H1 (cell line): ENCODE measurements around the gene ZNF771. TPM values are rescaled to one million over a fixed set of nuclear protein-coding genes. Genes with fewer than 3 reads are reported as not detected.

Experiments used
- CTCF ChIA-PET: fragments of 300-600 bp; sonication (Branson Sonifier 250); formaldehyde crosslinking; loops from one replicate; lab custom pipeline; 2021; ENCODE audit not compliant: partially characterized antibody; lab: Charles Lee
- POLR2A ChIA-PET: fragments of 300-600 bp; sonication (Branson Sonifier 250); formaldehyde crosslinking; loops from one replicate; lab custom pipeline; 2021; ENCODE audit warnings: inconsistent platforms; ENCODE audit not compliant: partially characterized antibody; lab: Charles Lee
- DNase-seq, 2 experiments: peaks; one replicate each; pipeline versions ENCODE4 v3.0.0 to v3.0.0-alpha.2; 2010 to 2022; ENCODE audit warnings: low spot score in 2 of 2, low read depth in 1 of 2, mixed read lengths in 1 of 2
- FAIRE-seq: peaks from 2 replicates; lab custom pipeline; 2011; peaks lifted over from hg19 to GRCh38; lab: Jason Lieb, UNC
- H2AFZ ChIP-seq: 2 replicates; pipeline ENCODE4 v1.8.1; 2012; ENCODE audit warnings: low read length, inconsistent platforms
- H2AK5ac ChIP-seq: 2 replicates; pipeline ENCODE4 v1.6.1; 2013; ENCODE audit warnings: low read depth, low read length
- H2BK120ac ChIP-seq: replicated peaks from 2 replicates; pipeline ENCODE3; 2013; ENCODE audit warnings: low read depth, low read length, inconsistent platforms
- H2BK12ac ChIP-seq: 2 replicates; pipeline ENCODE4 v1.6.1; 2013; ENCODE audit warnings: low read depth, low read length
- H2BK15ac ChIP-seq: 2 replicates; pipeline ENCODE4 v1.6.1; 2013; ENCODE audit warnings: low read length
- H2BK20ac ChIP-seq: 2 replicates; pipeline ENCODE4 v1.6.1; 2013; ENCODE audit warnings: low read length
- H2BK5ac ChIP-seq: 2 replicates; pipeline ENCODE4 v1.6.1; 2013; ENCODE audit warnings: low read depth, low read length
- H3K14ac ChIP-seq: 2 replicates; pipeline ENCODE4 v1.6.1; 2013; ENCODE audit warnings: inconsistent platforms; ENCODE audit not compliant: insufficient read length
- H3K18ac ChIP-seq: 2 replicates; pipeline ENCODE4 v1.6.1; 2013; ENCODE audit warnings: low read length; ENCODE audit errors: extremely low read depth
- H3K23ac ChIP-seq: 2 replicates; pipeline ENCODE4 v1.6.1; 2013; ENCODE audit warnings: inconsistent platforms; ENCODE audit not compliant: insufficient read length
- H3K23me2 ChIP-seq: 2 replicates; pipeline ENCODE4 v1.6.1; 2013; ENCODE audit warnings: low read depth, low read length
- H3K27ac ChIP-seq: 2 replicates; pipeline ENCODE4 v1.6.1; 2011; ENCODE audit warnings: low read depth, low read length, inconsistent platforms
- H3K27me3 ChIP-seq, 4 experiments: replicated peaks in 1 of 4; 1 replicate in 1 of 4; 2 replicates in 3 of 4; pipeline versions ENCODE4 v1.6.1 to v1.8.1; 2011 to 2013; ENCODE audit warnings: low read length in 3 of 4, mild to moderate bottlenecking in 3 of 4, inconsistent platforms in 2 of 4, mixed read lengths in 2 of 4, moderate library complexity in 1 of 4; ENCODE audit not compliant: control insufficient read depth in 3 of 4, insufficient read depth in 3 of 4; ENCODE audit errors: extremely low read depth in 1 of 4
- H3K36me3 ChIP-seq, 4 experiments: 2 replicates each; pipeline versions ENCODE4 v1.6.1 to v1.8.1; 2011 to 2013; ENCODE audit warnings: mild to moderate bottlenecking in 4 of 4, low read length in 3 of 4, moderate library complexity in 2 of 4, control low read depth in 1 of 4, inconsistent platforms in 1 of 4; ENCODE audit not compliant: insufficient read depth in 4 of 4, control insufficient read depth in 2 of 4
- H3K4ac ChIP-seq: replicated peaks from 2 replicates; pipeline ENCODE3; 2013; ENCODE audit warnings: low read length, low read depth, mixed read lengths, inconsistent platforms; ENCODE audit not compliant: insufficient read length
- H3K4me1 ChIP-seq, 4 experiments: replicated peaks in 1 of 4; 1 replicate in 1 of 4; 2 replicates in 3 of 4; pipeline versions ENCODE4 v1.6.1 to v1.8.1; 2011 to 2013; ENCODE audit warnings: low read length in 3 of 4, inconsistent platforms in 2 of 4, mixed read lengths in 1 of 4; ENCODE audit not compliant: insufficient read depth in 4 of 4, control insufficient read depth in 3 of 4
- H3K4me2 ChIP-seq, 2 experiments: 2 replicates each; pipeline versions ENCODE4 v1.6.1 to v1.8.1; 2011 to 2013; ENCODE audit warnings: low read depth in 2 of 2, low read length in 2 of 2, control low read depth in 1 of 2, inconsistent platforms in 1 of 2, mild to moderate bottlenecking in 1 of 2; ENCODE audit not compliant: insufficient read depth in 1 of 2
- H3K4me3 ChIP-seq, 4 experiments: fragments of 200-600, 300-600 bp in 1 of 4; sonication (generic), shearing (Covaris generic), sonication (Bioruptor Twin) in 1 of 4; 2 replicates each; pipeline versions ENCODE4 v1.5.1 to v1.8.1; 2011 to 2016; ENCODE audit warnings: low read length in 4 of 4, low read depth in 3 of 4, control low read depth in 2 of 4, inconsistent platforms in 2 of 4, mild to moderate bottlenecking in 2 of 4, mixed read lengths in 1 of 4, moderate library complexity in 1 of 4; ENCODE audit not compliant: insufficient read depth in 2 of 4; ENCODE audit errors: extremely low read depth in 1 of 4
- H3K56ac ChIP-seq: replicated peaks from 2 replicates; pipeline ENCODE3; 2013; ENCODE audit warnings: low read depth, mild to moderate bottlenecking, mixed read lengths, low read length, inconsistent platforms; ENCODE audit not compliant: insufficient read length
- H3K79me1 ChIP-seq: 2 replicates; pipeline ENCODE4 v1.6.1; 2013; ENCODE audit warnings: low read depth, low read length, control low read depth
- H3K79me2 ChIP-seq, 2 experiments: 2 replicates each; pipeline versions ENCODE4 v1.6.1 to v1.8.1; 2012 to 2013; ENCODE audit warnings: low read length in 2 of 2, mild to moderate bottlenecking in 2 of 2, inconsistent platforms in 1 of 2; ENCODE audit not compliant: insufficient read depth in 2 of 2, control insufficient read depth in 1 of 2
- H3K9ac ChIP-seq, 4 experiments: replicated peaks in 1 of 4; 1 replicate in 1 of 4; 2 replicates in 3 of 4; pipeline versions ENCODE4 v1.6.1 to v1.8.1; 2011 to 2013; ENCODE audit warnings: low read depth in 3 of 4, low read length in 3 of 4, control low read depth in 2 of 4, mild to moderate bottlenecking in 2 of 4, moderate library complexity in 2 of 4, inconsistent platforms in 1 of 4; ENCODE audit errors: extremely low read depth in 1 of 4
- H3K9me3 ChIP-seq, 2 experiments: 2 replicates each; pipeline versions ENCODE4 v1.6.1 to v1.8.1; 2012 to 2013; ENCODE audit warnings: mild to moderate bottlenecking in 2 of 2, moderate library complexity in 2 of 2, control low read depth in 1 of 2, inconsistent platforms in 1 of 2, low read depth in 1 of 2, low read length in 1 of 2, mixed read lengths in 1 of 2; ENCODE audit not compliant: insufficient read depth in 2 of 2
- H4K20me1 ChIP-seq, 2 experiments: replicated peaks in 1 of 2; 2 replicates each; pipeline versions ENCODE3 to v1.8.1; 2011 to 2013; ENCODE audit warnings: inconsistent platforms in 2 of 2, low read length in 2 of 2, mild to moderate bottlenecking in 1 of 2; ENCODE audit not compliant: insufficient read depth in 2 of 2, control insufficient read depth in 1 of 2
- H4K5ac ChIP-seq: 2 replicates; pipeline ENCODE4 v1.6.1; 2013; ENCODE audit warnings: low read length, low read depth, mixed read lengths, inconsistent platforms; ENCODE audit not compliant: insufficient read length
- H4K8ac ChIP-seq: 2 replicates; pipeline ENCODE4 v1.8.0; 2013; ENCODE audit warnings: mild to moderate bottlenecking, moderate library complexity, low read length, inconsistent platforms; ENCODE audit not compliant: insufficient read depth; ENCODE audit errors: extremely low read depth
- H4K91ac ChIP-seq: replicated peaks from 2 replicates; pipeline ENCODE3; 2013; ENCODE audit warnings: low read length, mixed read lengths, inconsistent platforms; ENCODE audit not compliant: insufficient read length
- CBX8 ChIP-seq: fragments of 300-800, 300-1000 bp; sonication (generic); IDR thresholded peaks from 2 replicates; pipeline ENCODE4 v1.7.1; 2016; ENCODE audit warnings: low read depth, low read length, borderline replicate concordance
- CREB1 ChIP-seq: IDR thresholded peaks from 2 replicates; pipeline ENCODE4 v1.6.1; 2012; ENCODE audit warnings: inconsistent platforms
- CTBP2 ChIP-seq: IDR thresholded peaks from 2 replicates; pipeline ENCODE4 v1.7.0; 2011; ENCODE audit warnings: borderline replicate concordance, mild to moderate bottlenecking, moderate library complexity, mixed read lengths, low read length; ENCODE audit not compliant: insufficient read depth, insufficient read length
- GTF2F1 ChIP-seq: IDR thresholded peaks from 2 replicates; pipeline ENCODE4 v1.6.1; 2012; ENCODE audit warnings: low read depth, low read length, improper control_type of control experiment, borderline replicate concordance
- HDAC6 ChIP-seq: IDR thresholded peaks from one replicate; pipeline ENCODE4 v1.7.1; 2012; ENCODE audit warnings: low read depth, mild to moderate bottlenecking, inconsistent platforms, low read length, moderate library complexity
- KDM4A ChIP-seq: IDR thresholded peaks from one replicate; pipeline ENCODE4 v1.7.1; 2012; ENCODE audit warnings: low read depth, mild to moderate bottlenecking, moderate library complexity, low read length, inconsistent platforms; ENCODE audit not compliant: severe bottlenecking
- NANOG ChIP-seq: IDR thresholded peaks from 2 replicates; pipeline ENCODE4 v1.6.1; 2011; ENCODE audit warnings: low read length, low read depth, mild to moderate bottlenecking, inconsistent platforms; ENCODE audit not compliant: insufficient read depth, poor library complexity, severe bottlenecking
- NRF1 ChIP-seq: IDR thresholded peaks from 2 replicates; pipeline ENCODE4 v1.6.1; 2011; ENCODE audit warnings: mild to moderate bottlenecking, low read depth, low read length, improper control_type of control experiment
- RAD21 ChIP-seq, 2 experiments: IDR thresholded peaks in 1 of 2; conservative IDR thresholded peaks in 1 of 2; 2 replicates each; pipeline ENCODE4 v1.6.1; 2011; ENCODE audit warnings: low read depth in 2 of 2, low read length in 2 of 2, improper control_type of control experiment in 1 of 2, inconsistent platforms in 1 of 2, mild to moderate bottlenecking in 1 of 2, moderate library complexity in 1 of 2
- WGBS, 2 experiments: shearing (Covaris generic) in 1 of 2; methylation state at CpG; one replicate each; pipeline versions ENCODE4 v1.1.6 to v1.1.7; 2013 to 2015; ENCODE audit warnings: low lambda C conversion rate in 2 of 2, mixed read lengths in 2 of 2, inconsistent platforms in 1 of 2, low coverage in 1 of 2, missing lambda C conversion rate in 1 of 2; ENCODE audit not compliant: insufficient replicate concordance in 2 of 2, insufficient coverage in 1 of 2, insufficient read length in 1 of 2; ENCODE audit errors: extremely low coverage in 1 of 2, missing lambda C conversion rate in 1 of 2; 5-methylcytosine and 5-hydroxymethylcytosine counted together
- polyA plus RNA-seq, 7 experiments: library from polyadenylated mRNA; depleted of rRNA in 3 of 7; stranded (reverse) in 5 of 7; unstranded in 2 of 7; fragments of >200 nt in 5 of 7; fragments of 200-250 nt in 2 of 7; gene quantifications; 1 replicate in 5 of 7; 2 replicates in 1 of 7; 4 replicates in 1 of 7; pipeline versions ENCODE4 v1.2.1 to v1.2.3, GENCODE V29; 2011 to 2013; ENCODE audit warnings: missing spikeins in 2 of 7, mixed read lengths in 2 of 7
- total RNA-seq: library from RNA; stranded (reverse); fragmentation: NEBNext Ultra II Directional; extraction: Animal tissue kit (Norgen Biotek cat#: 25700); gene quantifications from 2 replicates; pipeline ENCODE4 v1.2.1, GENCODE V29; 2021
- TF ChIP-seq, protein P1 (sequence below): IDR thresholded peaks from 2 replicates; pipeline ENCODE4 v1.6.1; 2012; ENCODE audit warnings: inconsistent platforms

Gene ZNF771
- total and polyA plus RNA-seq, 2 of the 8 experiments (the other 6 are each of a cell fraction or from before 2014, with no cell fraction given) = 10.6 to 15.7 TPM

DNA sequence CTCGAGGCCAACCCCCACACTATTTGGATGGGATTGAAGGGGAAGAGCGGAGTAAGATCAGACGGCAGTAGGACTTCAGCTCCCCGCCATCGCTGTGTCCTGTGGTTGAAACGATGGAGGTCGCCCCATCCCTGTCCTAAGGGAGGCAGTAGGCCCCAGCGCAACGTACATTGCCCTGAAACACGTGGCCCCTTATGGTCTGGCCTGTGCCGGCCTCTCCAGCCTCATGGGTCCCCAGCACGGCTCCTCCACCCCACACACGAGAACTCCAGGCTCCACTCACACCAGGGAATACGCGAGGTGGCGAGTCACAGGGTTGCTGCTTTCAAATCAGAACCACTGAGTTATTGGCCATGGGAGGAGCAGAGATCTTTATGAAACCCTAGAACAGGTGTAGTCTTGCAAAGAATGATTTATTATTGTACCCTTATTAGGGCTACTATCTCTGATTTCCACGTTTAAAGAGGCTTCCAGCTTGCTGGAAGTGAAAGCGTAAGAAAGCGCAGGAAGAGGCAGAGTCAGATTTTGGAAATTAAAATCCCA, 23.1 kb downstream of the ZNF771 start:
- Histone ChIP-seq H4K5ac (peak overlapping the region; percentile 16), H3K4me3 (peak overlapping the region in 1 of 4 experiments; percentile 84; a peak in 2 of 8 replicates), H3K27me3 (no peaks in the 10 kb centered on the region), H3K27ac (peak overlapping the region; percentile 12; the same call in 1 of the 2 replicates), H2AFZ (peak overlapping the region; percentile 93), H2AK5ac (no peak overlapping the region), H3K9me3 (no peaks in the 10 kb centered on the region), H3K23me2 (peaks cover 7% of the 10 kb centered on the region; the same call in 1 of the 2 replicates), H2BK15ac (peak overlapping the region; percentile 66; the same call in 1 of the 2 replicates), H2BK20ac (no peak overlapping the region), H3K79me1 (peaks cover 3% of the 10 kb centered on the region; the same call in 1 of the 2 replicates), H4K20me1 (peaks cover 2% of the 10 kb centered on the region in 2 experiments), H3K4me2 (peak overlapping the region; percentile 48 to 55), H3K4ac (no peak overlapping the region), H3K56ac (no peak overlapping the region), H3K23ac (no peak overlapping the region), H3K9ac (peak overlapping the region in 1 of 4 experiments; percentile 38; a peak in 1 of 7 replicates), H3K79me2 (peaks cover 0 to 21% of the 10 kb centered on the region in 2 experiments; a peak in 2 of 4 replicates), H3K14ac (no peak overlapping the region), H3K18ac (no peak overlapping the region; the same call in 1 of the 2 replicates), H2BK5ac (0 out of 2 replicates have a peak overlapping the region, but pooled peaks have one; percentile 9), H4K8ac (no peak overlapping the region), H3K36me3 (peaks cover 8 to 14% (median 9%) of the 10 kb centered on the region in 4 experiments; a peak in 7 of 8 replicates), H2BK12ac (no peak overlapping the region; the same call in 1 of the 2 replicates), H3K4me1 (peaks cover 0 to 6% (median 4%) of the 10 kb centered on the region in 4 experiments; a peak in 4 of 7 replicates), H4K91ac (peak overlapping the region; percentile 20), H2BK120ac (no peak overlapping the region)
- ChIA-PET POLR2A (interaction anchor here (0.6 to 2.3 kb wide), 17 partner anchors 12 to 226 kb away, joined by 3 to 15 read pairs (median 4); partner anchors contain the start of genes ZNF48, ZNF688, ZNF689 and ZNF747), CTCF (interaction anchor here (0.7 to 2.5 kb wide), 34 partner anchors 12 to 374 kb away, joined by 3 to 17 read pairs (median 5); partner anchors contain the start of genes ZNF689, ZNF747 and ZNF764)
- DNase-seq = no peak
- FAIRE-seq = no peak
- 53% methylated on average over 19 of the region's 19 CpGs; no CpG with 5 or more reads in 1 of the 2 experiments for WGBS, 2 experiments
- TF ChIP-seq CBX8 (no peak), GTF2F1 (no peak; the same call in 1 of the 2 replicates), RAD21 (IDR thresholded peaks at IDR 0.05 in 1 of 2, conservative IDR thresholded peaks at IDR 0.05 in 1 of 2; ENCODE audit: low read depth in 2 of 2, low read length in 2 of 2) (peak; percentile 37 to 48; a peak in 3 of 4 replicates), HDAC6 (no peak), NRF1 (no peak), CTBP2 (no peak), NANOG (no peak), KDM4A (no peak), CREB1 (no peak)
- TF ChIP-seq, protein P1, sequence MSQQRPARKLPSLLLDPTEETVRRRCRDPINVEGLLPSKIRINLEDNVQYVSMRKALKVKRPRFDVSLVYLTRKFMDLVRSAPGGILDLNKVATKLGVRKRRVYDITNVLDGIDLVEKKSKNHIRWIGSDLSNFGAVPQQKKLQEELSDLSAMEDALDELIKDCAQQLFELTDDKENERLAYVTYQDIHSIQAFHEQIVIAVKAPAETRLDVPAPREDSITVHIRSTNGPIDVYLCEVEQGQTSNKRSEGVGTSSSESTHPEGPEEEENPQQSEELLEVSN = peak; percentile 89
